GM21447 (cell line): ENCODE results near the gene RSU1.

Experiments
- ATAC-seq: cut with Tn5 transposase; IDR thresholded peaks from one replicate; pipeline ENCODE4 v1.9.1; 2021; ENCODE audit not compliant: unreplicated experiment

Gene RSU1

DNA sequence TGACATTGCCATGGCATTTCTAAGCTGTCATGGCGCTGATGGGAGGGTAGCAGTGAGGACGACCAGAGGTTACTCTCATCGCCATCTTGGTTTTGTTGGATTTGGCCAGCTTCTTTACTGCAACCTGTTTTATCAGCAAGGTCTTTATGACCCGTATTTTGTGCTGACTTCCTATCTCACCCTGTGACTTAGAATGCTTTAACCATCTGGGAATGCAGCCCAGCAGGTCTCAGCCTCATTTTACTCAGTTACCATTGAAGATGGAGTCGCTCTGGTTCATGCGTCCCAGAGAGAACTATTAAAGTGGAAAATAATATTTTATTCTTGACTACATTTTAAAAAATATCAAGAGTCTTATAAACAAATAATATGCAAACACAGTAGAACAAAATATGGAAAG is 131.7 kb downstream of the RSU1 start:
- no peak for ATAC-seq

DNA sequence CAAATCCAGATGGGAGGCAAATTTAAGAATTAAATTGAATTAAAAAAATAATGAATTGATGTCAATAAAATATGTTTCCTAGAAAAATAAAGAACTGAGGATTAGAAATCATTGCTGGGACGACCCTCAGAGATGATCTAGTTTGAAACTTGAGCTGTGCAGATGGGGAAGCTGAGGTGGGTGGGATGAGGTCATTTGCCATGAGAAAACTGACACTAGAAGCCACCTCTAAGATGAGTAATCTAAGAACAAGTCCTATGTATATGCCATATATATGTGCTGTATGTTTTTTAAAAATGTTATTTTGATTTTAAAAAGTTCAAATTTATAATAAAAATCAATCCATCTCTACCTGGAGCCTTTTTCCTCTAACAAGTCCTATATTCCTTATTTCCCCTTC is 135.7 kb downstream of the RSU1 start:
- no peak for ATAC-seq

DNA sequence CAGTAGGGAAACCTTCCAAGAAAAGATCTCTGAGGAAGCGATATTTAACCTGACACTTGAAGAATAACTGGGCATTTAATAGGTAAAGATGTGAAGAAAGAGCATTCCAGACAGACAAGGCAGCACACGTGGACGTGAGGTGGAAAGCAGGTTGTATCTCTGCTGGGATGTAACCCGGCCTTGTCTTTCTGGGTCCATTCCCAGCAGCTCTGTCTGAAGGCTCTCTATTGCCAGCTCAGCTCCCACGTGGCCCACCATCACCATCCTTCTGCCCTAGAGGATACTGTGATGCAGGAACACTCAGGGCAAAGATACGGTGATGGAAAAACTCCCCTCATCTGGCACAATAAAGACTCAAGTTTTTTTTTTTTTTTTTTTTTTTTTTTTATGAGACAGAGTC is 137.7 kb downstream of the RSU1 start:
- ATAC-seq, result no peak

GRCh38 chr10:16675334-16675733 is 141.9 kb downstream of the RSU1 start:
- no peak for ATAC-seq

DNA sequence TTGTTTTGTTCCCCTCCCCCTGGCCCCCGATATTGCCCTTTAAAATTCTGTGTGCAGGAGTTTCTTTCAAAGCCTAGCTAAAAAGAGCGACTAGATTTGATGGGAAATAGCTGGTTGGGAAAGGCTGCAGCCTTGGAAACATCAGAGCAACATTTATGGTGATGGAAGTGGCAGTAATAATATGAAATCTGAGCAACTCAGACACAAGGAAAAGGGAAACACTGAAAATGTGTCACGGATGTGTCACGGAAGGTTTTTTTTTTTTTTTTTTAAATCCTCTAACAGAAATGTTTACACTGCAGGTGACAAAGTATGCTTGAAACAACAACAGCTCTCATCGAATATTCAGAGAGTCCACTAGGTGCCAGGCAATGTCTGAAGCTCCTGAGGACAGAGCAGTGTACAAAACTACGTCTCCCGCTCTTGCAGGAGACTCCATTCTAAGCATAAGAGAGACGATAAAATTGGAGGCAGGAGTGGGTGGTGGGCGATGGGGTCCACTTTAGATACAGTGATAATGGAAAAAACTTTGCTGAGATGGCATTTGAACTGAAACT is 143.0 kb downstream of the RSU1 start:
- ATAC-seq, result no peak

DNA sequence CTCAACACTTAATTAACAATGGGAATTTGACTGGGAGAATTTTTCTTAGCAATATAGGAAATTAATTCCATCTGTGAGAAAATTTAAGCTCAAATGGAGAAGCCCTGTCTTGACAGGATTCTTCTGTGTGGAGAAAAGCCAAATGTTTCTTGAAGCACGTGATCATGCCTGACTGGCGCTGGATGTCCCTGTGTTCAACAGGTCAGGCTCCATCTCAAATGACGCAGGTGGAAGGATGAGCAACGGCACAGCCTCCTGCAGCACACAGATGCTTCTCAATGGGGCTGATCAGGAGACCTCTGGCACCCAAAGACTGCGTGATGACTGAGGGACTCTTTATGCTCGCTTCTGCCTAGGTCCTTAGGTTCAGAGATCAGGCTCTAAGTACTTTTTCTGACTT is 143.8 kb downstream of the RSU1 start:
- no peak for ATAC-seq

DNA sequence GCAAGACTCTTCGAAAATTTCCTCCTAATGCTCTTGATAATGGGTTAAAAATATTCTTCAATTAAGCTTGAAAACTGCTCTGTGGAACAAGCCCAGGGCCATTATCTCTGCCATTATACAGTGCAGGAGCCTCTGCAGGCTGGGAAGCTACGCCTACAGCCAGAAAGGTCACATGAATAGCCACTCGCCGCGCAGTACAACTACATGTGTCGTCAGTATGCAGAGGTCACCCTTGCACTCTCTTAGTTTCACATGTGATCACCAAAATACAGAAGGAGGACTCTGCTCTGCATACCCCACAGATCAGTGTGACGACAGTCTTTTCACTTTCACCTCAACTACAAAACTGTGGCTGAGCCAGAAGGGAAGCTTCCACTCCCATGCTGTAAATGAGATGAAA is 153.8 kb downstream of the RSU1 start:
- no peak for ATAC-seq

- no peak for ATAC-seq
Observed at GRCh38 chr10:16662923-16663322, 154.3 kb downstream of the RSU1 start.

- ATAC-seq, result no peak
Observed at GRCh38 chr10:16656895-16657294, 160.3 kb downstream of the RSU1 start.

GRCh38 chr10:16653224-16653623 is 164.0 kb downstream of the RSU1 start:
- ATAC-seq, result no peak

DNA sequence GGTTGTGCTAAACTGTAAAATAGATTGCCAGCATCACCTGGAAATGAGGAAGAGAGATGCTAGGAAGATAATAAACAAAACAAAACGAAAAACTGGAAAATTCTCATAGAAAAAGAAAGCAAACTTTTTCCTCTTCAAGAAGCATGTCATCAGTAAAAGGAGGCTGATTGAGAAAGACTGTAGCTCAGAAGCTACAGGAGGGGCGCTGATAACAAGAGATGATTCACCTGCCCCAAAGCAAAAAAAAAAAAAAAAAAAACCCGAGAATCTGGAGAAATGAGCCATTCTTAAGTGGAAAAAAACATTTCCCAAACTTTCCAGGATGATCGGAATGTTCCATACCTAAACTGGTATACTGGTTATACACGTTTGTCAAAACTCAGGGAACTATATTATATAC is 165.1 kb downstream of the RSU1 start:
- ATAC-seq, result no peak

GRCh38 chr10:16649757-16650156 is 167.5 kb downstream of the RSU1 start:
- no peak for ATAC-seq

DNA sequence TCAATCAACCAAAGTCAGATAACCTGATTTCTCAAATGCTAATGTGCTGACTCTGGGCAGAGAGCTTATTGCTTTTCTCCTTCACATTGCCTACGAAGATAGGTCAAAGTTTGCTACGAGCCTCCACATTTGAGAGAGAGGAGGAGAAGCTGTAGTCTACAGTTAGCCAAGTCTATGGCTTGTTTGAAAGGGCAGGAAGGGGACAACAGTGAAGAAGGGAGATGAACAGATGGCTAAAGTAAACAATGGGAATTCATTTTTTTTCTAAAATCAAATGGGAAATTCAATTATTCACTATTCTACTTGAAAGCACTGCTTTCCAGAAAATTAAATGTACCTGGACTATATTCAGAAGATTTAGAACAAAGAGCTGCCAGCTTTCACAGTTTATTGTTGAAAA is 168.9 kb downstream of the RSU1 start:
- ATAC-seq, result no peak

DNA sequence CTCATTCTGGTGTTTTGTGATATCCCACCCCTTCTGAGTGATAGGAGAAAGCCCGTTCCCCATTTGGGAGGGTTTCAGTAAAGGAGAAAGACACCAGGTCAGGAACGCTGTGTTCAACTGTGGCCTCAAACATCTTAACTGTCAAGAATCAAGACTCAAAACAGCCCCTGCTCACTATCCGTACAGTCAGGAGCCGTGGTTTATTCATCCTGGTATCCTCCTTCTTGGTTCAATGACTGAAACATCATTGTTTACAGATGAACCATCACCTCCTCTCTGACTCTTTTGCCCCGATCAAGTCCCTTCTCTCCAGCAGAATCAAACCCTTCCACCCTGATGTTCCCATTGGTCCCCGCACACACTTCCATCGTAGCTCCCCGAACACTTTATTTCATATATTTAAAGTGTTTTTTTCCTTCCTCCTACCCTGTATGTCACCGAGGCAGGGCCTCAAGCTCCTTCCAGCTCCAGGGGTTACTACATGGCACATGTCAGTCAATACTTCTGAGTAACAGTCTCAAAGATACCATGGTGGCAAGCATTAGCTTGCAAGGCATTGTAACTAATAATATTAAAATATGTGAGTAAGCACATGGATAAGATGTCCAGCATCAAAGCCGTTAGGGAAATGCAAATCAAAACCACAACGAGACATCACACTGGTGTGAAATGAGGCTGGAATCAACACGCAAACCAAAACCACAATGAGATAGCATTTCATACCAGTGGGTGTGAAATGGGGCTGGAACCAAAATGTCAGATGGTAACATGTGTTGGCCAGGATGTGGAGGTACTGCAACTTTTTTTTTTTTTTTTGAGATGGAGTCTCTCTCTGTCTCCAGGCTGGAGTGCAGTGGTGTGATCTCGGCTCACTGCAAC is 170.8 kb downstream of the RSU1 start:
- ATAC-seq, result no peak

DNA sequence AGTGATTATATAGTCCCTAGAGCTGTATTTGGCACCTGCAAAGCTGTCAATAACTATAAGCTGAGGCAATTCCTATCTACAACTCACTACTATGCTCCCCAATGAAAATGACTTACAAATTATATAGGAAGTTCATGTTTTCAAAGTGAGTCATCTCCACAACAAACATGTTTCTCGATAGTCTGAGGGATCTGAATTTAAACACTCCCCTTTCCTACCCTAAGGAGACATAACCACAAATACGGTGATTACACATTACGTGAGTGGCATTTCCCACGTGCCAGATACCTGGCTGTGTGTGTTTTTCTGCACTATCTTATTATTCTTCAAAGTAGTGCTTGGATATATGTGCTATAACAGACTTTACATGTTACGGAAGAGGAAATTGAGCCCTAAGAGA is 173.1 kb downstream of the RSU1 start:
- ATAC-seq, result no peak

DNA sequence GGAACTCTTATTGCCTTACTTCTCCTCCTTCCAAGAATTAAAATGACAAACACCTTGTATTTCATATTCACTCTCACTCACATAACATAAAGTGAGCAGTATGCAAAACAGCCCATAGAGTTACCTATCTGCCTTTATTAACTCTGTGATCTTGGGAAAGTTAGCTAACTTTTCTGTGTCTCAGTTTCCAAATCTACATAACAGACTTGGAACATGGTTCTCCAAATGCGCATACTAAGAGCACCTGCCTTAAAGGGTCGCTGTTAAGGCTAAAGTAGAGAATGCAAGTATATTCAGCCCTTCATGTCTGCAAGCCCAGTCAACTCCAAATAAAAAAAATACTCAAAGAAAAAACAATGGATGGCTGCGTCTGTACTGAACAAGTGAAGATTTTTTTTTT is 173.7 kb downstream of the RSU1 start:
- no peak for ATAC-seq

DNA sequence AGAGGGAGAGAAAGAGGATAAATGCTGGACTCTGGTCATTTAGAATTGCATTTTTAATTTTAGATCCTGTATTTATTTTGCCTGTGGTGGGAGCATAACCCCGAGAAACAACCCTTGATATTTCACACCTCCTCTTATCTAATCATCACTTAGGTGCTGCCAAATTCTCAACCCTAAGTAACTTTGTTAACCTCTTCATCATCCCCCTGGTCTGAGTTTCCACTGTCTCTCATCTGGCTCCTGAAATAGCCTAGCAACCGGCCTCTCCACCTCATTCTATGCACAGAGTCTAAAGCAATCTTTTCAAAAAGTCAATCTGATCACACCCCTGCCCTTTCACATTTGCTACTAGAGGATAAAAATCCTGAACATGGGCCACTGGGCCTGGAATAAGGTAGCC is 177.1 kb downstream of the RSU1 start:
- ATAC-seq, result no peak

DNA sequence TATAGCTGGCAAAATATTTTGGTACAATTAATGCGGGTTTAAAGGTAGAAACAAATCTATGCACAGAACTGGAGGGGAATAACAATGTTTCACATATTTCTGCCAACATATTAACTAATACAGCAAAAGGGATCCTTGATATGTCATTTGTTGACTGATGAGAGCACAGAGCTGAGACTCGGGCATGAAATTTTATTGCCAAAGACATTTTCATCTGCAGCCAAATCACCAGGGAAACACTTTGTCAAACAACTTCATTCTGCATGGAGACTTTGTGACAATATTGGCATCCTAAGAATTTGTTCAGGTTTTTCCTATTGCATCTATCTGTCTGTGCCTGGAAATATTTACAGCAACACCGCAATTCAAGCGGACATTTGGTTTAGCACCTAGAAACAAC is 177.8 kb downstream of the RSU1 start:
- no peak for ATAC-seq

GRCh38 chr10:16632996-16633395 is 184.2 kb downstream of the RSU1 start:
- no peak for ATAC-seq

- ATAC-seq, result no peak
Observed at GRCh38 chr10:16626697-16627096, 190.5 kb downstream of the RSU1 start.

DNA sequence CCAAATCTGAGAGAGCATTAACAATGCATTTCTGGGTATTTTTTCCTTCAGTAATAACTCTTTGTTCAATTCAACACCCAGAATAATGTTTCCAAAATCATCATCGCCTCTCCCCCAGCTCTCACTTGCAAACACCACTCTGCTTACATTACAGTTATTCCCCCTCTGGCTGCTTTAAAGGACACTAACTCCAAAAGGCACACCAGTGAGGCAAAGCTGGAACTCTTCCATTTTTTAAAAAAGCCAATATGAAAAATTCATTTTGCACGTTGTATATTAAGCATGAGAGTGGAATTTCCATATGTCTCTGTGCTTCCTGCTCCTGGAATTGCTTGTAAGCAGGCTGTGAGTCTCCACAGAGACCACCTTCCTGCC is 204.3 kb downstream of the RSU1 start:
- ATAC-seq, result no peak

GRCh38 chr10:16612115-16612980 is 204.9 kb downstream of the RSU1 start:
- no peak for ATAC-seq
